GM10266 (cell line): Measurements from ENCODE around the gene PRSS48.
"Not testable (repeated sequence)": the region's sequence is repeated elsewhere in the genome, so short reads cannot be mapped to it uniquely, and the experiment has no call there.

ENCODE experiments used
- DNase-seq: peaks from one replicate; pipeline ENCODE4 v3.0.0; 2012; ENCODE audit errors: extremely low spot score
- CTCF ChIP-seq: IDR thresholded peaks from 2 replicates; pipeline ENCODE4 v1.5.1; 2012; ENCODE audit warnings: mild to moderate bottlenecking, low read depth; ENCODE audit not compliant: control insufficient read depth, insufficient read depth; ENCODE audit errors: missing control alignments

Gene PRSS48

GRCh38 chr4:151321586-151321985, 44.6 kb downstream of the PRSS48 start:
- no peak for DNase-seq
- TF ChIP-seq CTCF: no peak

GRCh38 chr4:151322161-151322560, 45.2 kb downstream of the PRSS48 start:
- DNase-seq: not testable (repeated sequence)

- DNase-seq: no peak
- no peak for TF ChIP-seq CTCF
Observed at GRCh38 chr4:151322570-151322969, 45.6 kb downstream of the PRSS48 start.

DNA sequence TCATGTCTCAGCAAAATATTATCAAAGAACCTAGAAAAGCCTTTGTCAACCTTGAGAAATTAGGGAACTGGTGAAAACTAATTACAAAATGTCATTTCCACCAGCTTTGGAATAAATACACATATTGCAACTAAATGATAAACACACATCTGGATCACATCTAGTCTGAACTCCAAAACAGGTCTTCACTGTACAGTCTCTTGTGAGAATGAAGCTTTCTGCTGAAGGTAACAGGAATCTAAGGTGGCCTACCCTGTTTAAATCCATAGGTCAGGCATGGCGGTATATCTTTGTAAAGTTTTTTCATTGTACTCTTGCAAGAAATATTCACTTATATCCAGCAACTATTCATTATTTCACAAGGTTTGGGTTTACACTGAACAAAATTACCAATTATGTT, 46.7 kb downstream of the PRSS48 start:
- no peak for DNase-seq
- TF ChIP-seq CTCF: no peak

- TF ChIP-seq CTCF: no peak
- DNase-seq: no peak
Observed at GRCh38 chr4:151324124-151324751, 47.3 kb downstream of the PRSS48 start.

DNA sequence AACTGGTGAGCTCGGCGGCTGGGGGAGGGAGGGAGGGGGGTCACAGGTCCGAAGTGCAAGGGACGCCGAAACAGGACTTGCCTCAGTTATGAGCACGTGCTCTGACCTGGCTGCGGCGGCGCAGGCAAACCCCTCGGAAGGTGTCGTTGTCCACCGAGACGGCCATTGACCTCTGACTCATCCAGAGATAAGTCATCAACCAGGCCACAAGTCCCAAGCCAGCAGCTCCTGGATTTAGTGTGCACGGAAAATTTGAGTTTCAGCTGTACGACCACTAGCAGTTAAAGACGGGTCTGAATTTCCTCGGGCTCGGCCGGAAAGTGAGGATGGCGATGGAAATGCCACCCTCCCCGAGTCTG, 47.8 kb downstream of the PRSS48 start:
- no peak for TF ChIP-seq CTCF
- no peak for DNase-seq

DNA sequence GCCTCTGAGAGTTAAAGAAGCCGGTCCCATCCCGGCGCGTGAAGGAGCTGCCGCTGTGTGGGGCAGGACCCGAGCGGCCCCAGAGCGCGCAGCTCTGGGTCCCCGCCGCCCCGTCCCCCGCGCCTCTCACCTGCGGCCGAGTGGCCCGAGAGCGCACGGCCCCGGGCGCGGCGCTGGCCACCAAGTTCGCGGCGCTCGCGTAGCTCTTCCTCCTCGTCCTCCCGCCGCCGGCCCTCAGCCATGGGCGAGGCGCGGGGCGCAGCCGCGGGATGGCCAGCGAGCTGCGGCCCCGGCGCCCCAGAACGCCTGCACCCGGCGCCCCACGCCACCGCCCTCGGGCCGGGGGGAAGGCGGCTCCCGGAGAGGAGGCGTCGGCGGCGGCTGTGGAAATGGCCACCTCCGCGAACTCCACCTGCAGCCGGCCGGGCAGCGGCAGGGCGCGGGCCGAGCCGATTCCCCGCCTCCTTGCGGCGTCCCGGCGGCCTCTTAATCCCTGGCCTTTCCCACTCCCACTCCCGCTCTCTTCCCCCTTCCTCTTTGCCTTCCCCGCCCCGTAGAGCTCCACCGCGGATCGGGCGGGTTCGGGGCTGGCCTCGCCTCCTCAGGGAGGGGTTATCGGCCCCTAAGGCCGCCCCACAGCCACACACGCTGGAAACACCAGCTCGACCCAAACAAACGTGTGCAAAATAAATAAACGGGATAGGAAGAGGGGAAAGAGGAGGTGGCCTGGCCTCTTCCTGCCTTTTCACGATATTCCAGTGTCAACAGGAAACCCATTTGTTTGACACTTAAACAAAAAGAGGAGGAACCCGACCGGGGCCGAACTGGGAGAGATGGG, 48.4 kb downstream of the PRSS48 start, which contains the start of gene SH3D19:
SH3D19 (minus strand) TSS at position 495 of the 838 bp plus-strand sequence; CDS start at position 242, 253 bp downstream.
- no peak for DNase-seq
- TF ChIP-seq CTCF: no peak
